NT2/D1 (cell line): ENCODE data around the gene CYSTM1.

Experiments
- DNase-seq: peaks from one replicate; pipeline ENCODE4 v3.0.0-alpha.2; 2011; ENCODE audit warnings: low read depth, low spot score
- H3K27me3 ChIP-seq: 2 replicates; pipeline ENCODE4 v1.6.0; 2011; ENCODE audit warnings: mild to moderate bottlenecking; ENCODE audit not compliant: insufficient read length, insufficient read depth
- H3K36me3 ChIP-seq: 2 replicates; pipeline ENCODE4 v1.6.1; 2011; ENCODE audit warnings: mild to moderate bottlenecking, low read length, mixed read lengths; ENCODE audit not compliant: insufficient read depth, insufficient read length
- H3K4me1 ChIP-seq: 2 replicates; pipeline ENCODE4 v1.5.1; 2011; ENCODE audit not compliant: insufficient read depth, insufficient read length
- H3K4me3 ChIP-seq: 2 replicates; pipeline ENCODE4 v1.5.1; 2011; ENCODE audit warnings: low read depth; ENCODE audit not compliant: insufficient read length
- H3K9ac ChIP-seq: 2 replicates; pipeline ENCODE4 v1.6.0; 2011; ENCODE audit warnings: low read depth; ENCODE audit not compliant: insufficient read length
- H3K9me3 ChIP-seq: 2 replicates; pipeline ENCODE4 v1.5.1; 2011; ENCODE audit warnings: mild to moderate bottlenecking, low read length; ENCODE audit not compliant: insufficient read depth
- SUZ12 ChIP-seq: IDR thresholded peaks from 2 replicates; pipeline ENCODE4 v1.6.1; 2011; ENCODE audit not compliant: insufficient read length, insufficient read depth; ENCODE audit errors: extremely low read depth
- YY1 ChIP-seq: IDR thresholded peaks from 2 replicates; pipeline ENCODE4 v1.6.1; 2011; ENCODE audit not compliant: insufficient read length, insufficient read depth
- ZNF274 ChIP-seq: IDR thresholded peaks from 2 replicates; pipeline ENCODE4 v1.6.1; 2011; ENCODE audit warnings: mild to moderate bottlenecking, low read depth, low read length

CYSTM1 gene

GRCh38 chr5:140133514-140134167 is 41.3 kb upstream of the CYSTM1 start:
- Histone ChIP-seq H3K9me3 (no peaks in the 10 kb centered on the region), H3K27me3 (no peaks in the 10 kb centered on the region), H3K9ac (no peak overlapping the region), H3K4me3 (no peak overlapping the region), H3K4me1 (no peaks in the 10 kb centered on the region), H3K36me3 (no peaks in the 10 kb centered on the region)
- TF ChIP-seq ZNF274 (no peak), YY1 (no peak), SUZ12 (no peak)
- DNase-seq, result no peak

GRCh38 chr5:140134277-140134935 is 40.6 kb upstream of the CYSTM1 start:
- Histone ChIP-seq H3K4me3 (no peak overlapping the region), H3K27me3 (no peaks in the 10 kb centered on the region), H3K4me1 (no peaks in the 10 kb centered on the region), H3K36me3 (no peaks in the 10 kb centered on the region), H3K9ac (no peak overlapping the region), H3K9me3 (no peaks in the 10 kb centered on the region)
- TF ChIP-seq ZNF274, result no peak
- TF ChIP-seq YY1, result no peak
- TF ChIP-seq SUZ12, result no peak
- DNase-seq, result no peak

GRCh38 chr5:140135127-140135526 is 39.9 kb upstream of the CYSTM1 start:
- no peaks in the 10 kb centered on the region for H3K4me1 ChIP-seq
- H3K9me3 ChIP-seq, result no peaks in the 10 kb centered on the region
- no peak overlapping the region for H3K4me3 ChIP-seq
- H3K9ac ChIP-seq, result no peak overlapping the region
- no peaks in the 10 kb centered on the region for H3K27me3 ChIP-seq
- no peaks in the 10 kb centered on the region for H3K36me3 ChIP-seq
- TF ChIP-seq SUZ12 (no peak), ZNF274 (no peak), YY1 (no peak)
- no peak for DNase-seq

- Histone ChIP-seq H3K4me3 (no peak overlapping the region), H3K4me1 (no peaks in the 10 kb centered on the region), H3K27me3 (no peaks in the 10 kb centered on the region), H3K36me3 (no peaks in the 10 kb centered on the region), H3K9ac (no peak overlapping the region), H3K9me3 (no peaks in the 10 kb centered on the region)
- DNase-seq, result no peak
- TF ChIP-seq SUZ12, result no peak
- no peak for TF ChIP-seq ZNF274
- TF ChIP-seq YY1, result no peak
Observed at GRCh38 chr5:140136624-140137023, 38.4 kb upstream of the CYSTM1 start.

GRCh38 chr5:140140435-140140834 is 34.6 kb upstream of the CYSTM1 start:
- Histone ChIP-seq H3K27me3 (peaks cover 8% of the 10 kb centered on the region), H3K9me3 (no peaks in the 10 kb centered on the region), H3K36me3 (no peaks in the 10 kb centered on the region), H3K4me1 (peaks cover 6% of the 10 kb centered on the region), H3K9ac (no peak overlapping the region), H3K4me3 (no peak overlapping the region)
- DNase-seq, result no peak
- TF ChIP-seq ZNF274, result no peak
- no peak for TF ChIP-seq SUZ12
- no peak for TF ChIP-seq YY1

- no peaks in the 10 kb centered on the region for H3K9me3 ChIP-seq
- H3K36me3 ChIP-seq, result no peaks in the 10 kb centered on the region
- no peak overlapping the region for H3K9ac ChIP-seq
- no peak overlapping the region for H3K4me3 ChIP-seq
- no peak for DNase-seq
- H3K4me1 ChIP-seq, result peaks cover 8% of the 10 kb centered on the region
- TF ChIP-seq SUZ12 (no peak), YY1 (no peak), ZNF274 (no peak)
- H3K27me3 ChIP-seq, result peaks cover 16% of the 10 kb centered on the region
Observed at GRCh38 chr5:140141241-140141640, 33.7 kb upstream of the CYSTM1 start.

GRCh38 chr5:140142246-140142645 is 32.7 kb upstream of the CYSTM1 start:
- H3K9ac ChIP-seq, result no peak overlapping the region
- H3K36me3 ChIP-seq, result no peaks in the 10 kb centered on the region
- H3K9me3 ChIP-seq, result no peaks in the 10 kb centered on the region
- no peak for TF ChIP-seq ZNF274
- no peak for TF ChIP-seq YY1
- TF ChIP-seq SUZ12, result no peak
- H3K27me3 ChIP-seq, result peaks cover 26% of the 10 kb centered on the region
- no peak for DNase-seq
- no peak overlapping the region for H3K4me3 ChIP-seq
- H3K4me1 ChIP-seq, result peaks cover 8% of the 10 kb centered on the region
